RWPE1 (cell line): ENCODE results near the gene SCN4A.
"Not testable (repeated sequence)": the region's sequence is repeated elsewhere in the genome, so short reads cannot be mapped to it uniquely, and the experiment has no call there.

Experiments
- CTCF ChIA-PET: fragments of 350-600 bp; sonication (Branson Sonifier 250); formaldehyde crosslinking; extraction: SDS; loops from one replicate; lab custom pipeline; 2021; lab: Yijun Ruan, JAX
- POLR2A ChIA-PET: fragments of 400-600 bp; formaldehyde crosslinking; extraction: SDS; loops from one replicate; lab custom pipeline; 2020; ENCODE audit warnings: antibody characterized with exemption; ENCODE audit not compliant: low non-redundant PET; lab: Yijun Ruan, JAX
- DNase-seq: peaks from one replicate; pipeline ENCODE4 v3.0.0; 2012; ENCODE audit warnings: low spot score
- H3K27ac ChIP-seq: fragments of 450-650 bp; 2 replicates; pipeline ENCODE4 v1.5.1; 2017
- CTCF ChIP-seq: fragments of 450-650 bp; conservative IDR thresholded peaks from 2 replicates; pipeline ENCODE4 v1.5.1; 2017; ENCODE audit warnings: low read depth, mild to moderate bottlenecking

SCN4A gene

DNA sequence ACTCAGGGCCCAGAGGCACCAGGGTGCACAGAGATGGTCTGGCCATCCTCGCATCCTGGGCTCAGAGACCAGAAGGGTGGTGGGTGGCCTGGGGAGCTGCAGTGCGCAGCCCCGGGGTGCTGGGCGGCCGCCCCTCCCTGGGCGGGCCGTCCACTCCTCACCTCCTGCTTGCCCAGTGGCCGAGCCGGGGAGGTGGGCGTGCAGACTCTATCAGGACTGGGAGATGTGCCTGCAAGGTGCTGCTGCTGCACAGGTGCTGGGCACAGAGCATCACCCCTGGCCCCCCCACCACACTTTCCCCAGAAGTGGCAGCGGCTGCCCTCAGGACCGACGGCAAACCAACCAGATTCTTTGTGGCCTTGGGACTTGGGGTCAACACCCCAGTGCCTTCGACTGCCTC lies at the start of gene SCN4A:
TSS of gene SCN4A (minus strand) at position 123 of the 400 bp plus-strand sequence. CDS start at position 46, 77 bp downstream.
- peak within 1 kb of the TSS; percentile 72 for H3K27ac ChIP-seq
- POLR2A ChIA-PET = no interaction called here
- TF ChIP-seq CTCF = no peak
- CTCF ChIA-PET = interaction anchor here (0.7 kb wide), 1 partner anchor 68 kb away, joined by 6 read pairs; no protein-coding TSS in a partner anchor
- DNase-seq = no peak

DNA sequence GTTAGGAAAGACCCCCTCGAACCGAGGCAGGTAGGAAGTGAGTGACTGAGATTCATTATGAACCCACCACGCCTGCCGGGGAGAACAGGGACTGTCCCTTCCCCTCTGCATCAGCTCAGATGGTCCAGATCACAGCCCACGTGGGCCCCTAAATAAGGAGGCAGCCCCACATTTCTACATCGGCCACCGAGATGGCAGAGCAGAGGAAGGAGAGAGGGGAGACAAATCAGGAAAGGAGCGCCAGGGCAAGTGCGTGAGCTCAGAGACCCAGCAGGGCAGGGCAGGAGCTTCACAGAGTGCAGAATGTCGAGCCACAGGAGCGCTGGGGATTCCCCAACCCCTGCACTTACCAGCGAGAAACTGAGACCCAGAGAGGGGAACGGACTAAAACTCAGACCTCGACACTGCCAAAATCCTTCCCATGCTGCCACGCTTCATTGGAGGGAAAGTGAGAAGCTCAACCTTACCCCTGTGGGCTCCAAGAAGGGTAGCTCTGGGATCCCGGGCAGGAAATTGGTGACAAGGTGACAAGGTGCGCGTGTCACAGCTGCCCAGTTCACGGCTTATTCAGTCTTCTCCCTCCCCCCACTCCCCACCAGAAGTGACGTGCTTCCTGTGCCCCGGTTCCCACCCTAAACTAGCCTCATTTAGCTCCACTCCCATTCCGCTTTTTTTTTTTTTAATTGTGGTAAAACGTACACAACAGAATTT lies 47.5 kb upstream of the SCN4A start, which contains the start of gene ICAM2:
TSS of gene ICAM2 (minus strand) at position 578 of the 711 bp plus-strand sequence. CDS start 13,942 bp downstream, outside the sequence.
- DNase-seq = no peak
- ChIA-PET POLR2A (interaction anchor here (0.8 kb wide), 1 partner anchor 125 kb away, joined by 3 read pairs; no protein-coding TSS in a partner anchor), CTCF (interaction anchor here (0.6 to 1.4 kb wide), 4 partner anchors 8 to 263 kb away, joined by 3 to 4 read pairs (median 4); no protein-coding TSS in a partner anchor)
- no peak within 1 kb of the TSS for H3K27ac ChIP-seq
- TF ChIP-seq CTCF = no peak

GRCh38 chr17:64019551-64019961 lies 46.8 kb upstream of the SCN4A start:
- H3K27ac ChIP-seq, DNase-seq: not testable (repeated sequence)
- POLR2A ChIA-PET = interaction anchor here (0.7 to 0.8 kb wide), 2 partner anchors 103 to 126 kb away, joined by 3 read pairs; no protein-coding TSS in a partner anchor
- CTCF ChIA-PET = interaction anchor here (1.0 to 1.4 kb wide), 3 partner anchors 9 to 114 kb away, joined by 3 to 4 read pairs (median 4); no protein-coding TSS in a partner anchor

DNA sequence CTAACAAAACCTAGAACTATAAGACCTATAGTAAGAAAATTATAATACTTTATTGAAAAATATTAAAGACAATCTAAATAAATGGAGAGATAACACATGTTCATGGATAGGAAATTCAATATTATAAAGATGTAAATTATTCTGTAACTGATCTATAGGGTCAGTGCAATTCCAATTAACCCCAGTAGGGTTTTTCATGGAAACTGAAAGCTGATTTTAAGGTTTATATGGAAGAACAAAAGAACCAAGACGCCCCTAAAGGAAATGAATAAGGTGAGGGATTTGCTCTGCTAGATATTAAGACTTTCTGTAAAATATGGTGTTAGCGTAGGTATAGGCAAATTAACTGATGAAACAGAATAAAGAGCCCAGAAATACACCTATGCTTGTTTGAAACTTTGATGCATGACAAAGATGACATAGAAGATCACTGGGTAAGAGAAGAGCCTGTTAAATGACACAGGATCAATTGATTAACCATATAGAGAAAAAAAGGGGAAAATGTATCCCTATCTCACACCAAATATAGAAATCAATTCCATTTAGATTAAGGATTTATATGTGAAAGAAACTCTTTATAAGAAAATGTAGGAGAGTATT lies 44.8 kb upstream of the SCN4A start:
- POLR2A ChIA-PET = no interaction called here
- no peak; the same call in 1 of the 2 replicates for TF ChIP-seq CTCF
- no peak for DNase-seq
- CTCF ChIA-PET = interaction anchor here (0.6 to 1.0 kb wide), 4 partner anchors 8 to 182 kb away, joined by 3 to 7 read pairs (median 4); no protein-coding TSS in a partner anchor
- no peak overlapping the region for H3K27ac ChIP-seq

GRCh38 chr17:64016974-64017373 lies 44.3 kb upstream of the SCN4A start:
- no peak overlapping the region for H3K27ac ChIP-seq
- no peak for DNase-seq
- CTCF ChIA-PET = interaction anchor here (0.7 to 1.1 kb wide), 4 partner anchors 9 to 118 kb away, joined by 3 to 7 read pairs (median 4); no protein-coding TSS in a partner anchor
- no peak for TF ChIP-seq CTCF
- POLR2A ChIA-PET = no interaction called here

DNA sequence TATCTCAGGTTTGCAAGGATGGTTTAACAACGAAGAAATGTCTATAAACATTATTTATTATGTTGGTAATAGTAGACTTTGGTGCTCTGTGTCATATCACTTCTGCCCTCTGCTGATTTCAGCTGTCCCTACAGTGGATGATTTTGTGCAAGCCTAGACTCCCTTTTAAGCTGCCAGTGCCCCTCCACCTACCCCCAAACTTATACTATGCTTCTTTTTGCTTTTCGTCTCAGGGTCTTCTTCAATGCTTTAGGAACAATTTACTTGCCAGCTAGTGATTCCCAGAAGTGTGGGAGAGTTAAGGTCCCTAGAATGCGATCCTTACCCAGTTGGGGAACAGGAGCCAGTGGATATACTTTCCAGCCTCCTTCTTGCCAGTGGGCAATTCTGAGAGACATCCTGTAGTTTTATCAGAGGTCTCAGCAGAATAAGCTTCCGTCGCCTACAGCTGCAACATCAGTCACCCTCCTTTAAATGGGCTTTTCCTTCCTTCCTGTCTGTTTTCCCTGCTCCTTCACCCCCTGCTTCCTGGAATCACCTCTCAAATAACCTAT lies 43.6 kb upstream of the SCN4A start:
- TF ChIP-seq CTCF = no peak
- ChIA-PET CTCF (interaction anchor here (0.6 to 1.1 kb wide), 5 partner anchors 10 to 105 kb away, joined by 3 to 7 read pairs (median 3); no protein-coding TSS in a partner anchor), POLR2A (no interaction called here)
- no peak for DNase-seq
- H3K27ac ChIP-seq = no peak overlapping the region
